ENCODE data around the gene SAMSN1. TPM values are rescaled to one million over a fixed set of nuclear protein-coding genes. Genes with fewer than 3 reads are reported as not detected.
A peak's percentile ranks its signal among the peaks of the same experiment; 100 is the strongest.

Gene SAMSN1
- total RNA-seq, 6 experiments from 2014 or later = 1.2 to 7.4 (median 3.0) TPM

- 34% methylated on average over 10 of the region's 10 CpGs for WGBS (ENCODE audit: insufficient coverage, low coverage, low lambda C conversion rate, missing lambda C conversion rate)
Measured at GRCh38 chr21:14526836-14527695, 19.0 kb downstream of the SAMSN1 start.

GRCh38 chr21:14526199-14526598, 19.9 kb downstream of the SAMSN1 start:
- H3K4me1 ChIP-seq = no peaks in the 10 kb centered on the region
- ATAC-seq = no peak
- no peaks in the 10 kb centered on the region for H3K27me3 ChIP-seq
- H3K9me3 ChIP-seq = no peaks in the 10 kb centered on the region
- H3K27ac ChIP-seq = no peak overlapping the region
- intact Hi-C loops (cut with DNase I) = no loop called here
- 2% methylated on average over 3 of the region's 3 CpGs for WGBS (ENCODE audit: insufficient coverage, low coverage, low lambda C conversion rate, missing lambda C conversion rate)
- TF ChIP-seq CTCF (IDR thresholded peaks at IDR 0.05) = no peak
- TF ChIP-seq POLR2A (IDR thresholded peaks at IDR 0.05) = no peak
- H3K4me3 ChIP-seq = no peak overlapping the region
- no peak for DNase-seq
- H3K36me3 ChIP-seq = no peaks in the 10 kb centered on the region

More at GRCh38 chr21:14526836-14527695, 19.0 kb downstream of the SAMSN1 start:
- H3K27me3 ChIP-seq = no peaks in the 10 kb centered on the region
- H3K9me3 ChIP-seq = no peaks in the 10 kb centered on the region
- TF ChIP-seq CTCF (IDR thresholded peaks at IDR 0.05) (no peak), POLR2A (IDR thresholded peaks at IDR 0.05) (no peak)
- ATAC-seq = no peak
- no peaks in the 10 kb centered on the region for H3K36me3 ChIP-seq
- H3K4me1 ChIP-seq = no peaks in the 10 kb centered on the region
- no peak for DNase-seq
- no peak overlapping the region for H3K27ac ChIP-seq
- intact Hi-C loops (cut with DNase I) = no loop called here
- no peak overlapping the region for H3K4me3 ChIP-seq

GRCh38 chr21:14523234-14523633, 22.9 kb downstream of the SAMSN1 start:
- WGBS (ENCODE audit: insufficient coverage, low coverage, low lambda C conversion rate, missing lambda C conversion rate) = 43% methylated on average over 5 of the region's 5 CpGs
- H3K9me3 ChIP-seq = no peaks in the 10 kb centered on the region
- no peaks in the 10 kb centered on the region for H3K36me3 ChIP-seq
- H3K27ac ChIP-seq = no peak overlapping the region
- intact Hi-C loops (cut with DNase I) = no loop called here
- no peaks in the 10 kb centered on the region for H3K27me3 ChIP-seq
- H3K4me3 ChIP-seq = no peak overlapping the region
- no peaks in the 10 kb centered on the region for H3K4me1 ChIP-seq
- DNase-seq (peak in 1 of 3 donors; percentile 28), ATAC-seq (peak; percentile 17 to 73 (median 68))
- no peak for TF ChIP-seq POLR2A (IDR thresholded peaks at IDR 0.05)
- TF ChIP-seq CTCF (IDR thresholded peaks at IDR 0.05) = no peak

GRCh38 chr21:14522736-14523135, 23.4 kb downstream of the SAMSN1 start:
- ATAC-seq (peak in 3 of 4 donors; percentile 21 to 27 (median 21)), DNase-seq (no peak)
- 58% methylated on average over 2 of the region's 2 CpGs for WGBS (ENCODE audit: insufficient coverage, low coverage, low lambda C conversion rate, missing lambda C conversion rate)
- Histone ChIP-seq H3K36me3 (no peaks in the 10 kb centered on the region), H3K27ac (no peak overlapping the region), H3K9me3 (no peaks in the 10 kb centered on the region), H3K4me1 (no peaks in the 10 kb centered on the region), H3K4me3 (no peak overlapping the region), H3K27me3 (no peaks in the 10 kb centered on the region)
- intact Hi-C loops (cut with DNase I) = no loop called here
- TF ChIP-seq POLR2A (IDR thresholded peaks at IDR 0.05) (no peak), CTCF (IDR thresholded peaks at IDR 0.05) (no peak)

All from right lobe of liver (tissue), 6 donors.